IMR-90 (cell line): ENCODE data around the gene NOL4L.

Source experiments
- CEBPB ChIP-seq: IDR thresholded peaks from 2 replicates; pipeline ENCODE4 v1.6.1; 2012; ENCODE audit warnings: low read depth, low read length, improper control_type of control experiment
- CHD1 ChIP-seq: IDR thresholded peaks from 2 replicates; pipeline ENCODE4 v1.6.1; 2012; ENCODE audit warnings: low read depth, low read length, improper control_type of control experiment
- FOS ChIP-seq: fragments of 150-350 bp; IDR thresholded peaks from 2 replicates; pipeline ENCODE4 v1.6.1; 2016; ENCODE audit warnings: low read depth, low read length
- MAFK ChIP-seq: IDR thresholded peaks from 2 replicates; pipeline ENCODE4 v1.6.1; 2012; ENCODE audit warnings: low read depth, low read length, improper control_type of control experiment
- MXI1 ChIP-seq: IDR thresholded peaks from 2 replicates; pipeline ENCODE4 v1.6.1; 2012; ENCODE audit warnings: low read depth, mild to moderate bottlenecking, low read length, moderate library complexity, borderline replicate concordance
- NFE2L2 ChIP-seq: fragments of 150-350 bp; IDR thresholded peaks from 2 replicates; pipeline ENCODE4 v1.6.1; 2016; ENCODE audit warnings: low read depth, mild to moderate bottlenecking, low read length
- POLR2A ChIP-seq: IDR thresholded peaks from 2 replicates; pipeline ENCODE4 v1.6.1; 2012; ENCODE audit warnings: mild to moderate bottlenecking, low read depth, low read length
- RCOR1 ChIP-seq: IDR thresholded peaks from 2 replicates; pipeline ENCODE4 v1.6.1; 2012; ENCODE audit warnings: mild to moderate bottlenecking, low read length, improper control_type of control experiment; ENCODE audit not compliant: insufficient replicate concordance
- TF ChIP-seq, protein P1 (sequence below): conservative IDR thresholded peaks from 2 replicates; pipeline ENCODE4 v1.5.1; 2012; ENCODE audit warnings: mild to moderate bottlenecking, low read depth, low read length, improper control_type of control experiment
- TF ChIP-seq, protein P2 (sequence below): fragments of 150-350 bp; IDR thresholded peaks from 2 replicates; pipeline ENCODE4 v1.6.1; 2017; ENCODE audit warnings: mild to moderate bottlenecking, antibody characterized with exemption, low read length, low read depth

DNA sequence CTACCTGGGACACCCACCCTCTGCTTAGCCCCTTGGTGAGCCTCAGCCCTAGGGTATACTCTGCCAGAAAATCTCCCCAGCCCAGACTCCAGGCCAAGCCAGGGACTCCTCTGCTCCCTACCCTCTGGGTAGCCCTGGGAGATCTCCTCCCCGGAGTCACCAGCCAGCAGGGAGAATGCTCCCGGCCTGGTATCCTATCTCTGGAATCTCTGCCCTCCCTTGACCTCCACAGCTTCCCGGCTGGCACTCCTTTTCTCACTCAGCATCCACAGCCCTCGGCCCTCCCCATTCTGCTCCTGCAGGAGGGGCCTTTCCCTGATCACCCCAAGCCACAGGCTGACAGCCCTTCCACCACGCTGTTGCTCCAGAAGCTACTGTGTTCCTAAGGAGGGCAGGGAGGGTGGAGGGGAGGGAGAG lies 22.6 kb downstream of the NOL4L start:
- TF ChIP-seq, protein P1, sequence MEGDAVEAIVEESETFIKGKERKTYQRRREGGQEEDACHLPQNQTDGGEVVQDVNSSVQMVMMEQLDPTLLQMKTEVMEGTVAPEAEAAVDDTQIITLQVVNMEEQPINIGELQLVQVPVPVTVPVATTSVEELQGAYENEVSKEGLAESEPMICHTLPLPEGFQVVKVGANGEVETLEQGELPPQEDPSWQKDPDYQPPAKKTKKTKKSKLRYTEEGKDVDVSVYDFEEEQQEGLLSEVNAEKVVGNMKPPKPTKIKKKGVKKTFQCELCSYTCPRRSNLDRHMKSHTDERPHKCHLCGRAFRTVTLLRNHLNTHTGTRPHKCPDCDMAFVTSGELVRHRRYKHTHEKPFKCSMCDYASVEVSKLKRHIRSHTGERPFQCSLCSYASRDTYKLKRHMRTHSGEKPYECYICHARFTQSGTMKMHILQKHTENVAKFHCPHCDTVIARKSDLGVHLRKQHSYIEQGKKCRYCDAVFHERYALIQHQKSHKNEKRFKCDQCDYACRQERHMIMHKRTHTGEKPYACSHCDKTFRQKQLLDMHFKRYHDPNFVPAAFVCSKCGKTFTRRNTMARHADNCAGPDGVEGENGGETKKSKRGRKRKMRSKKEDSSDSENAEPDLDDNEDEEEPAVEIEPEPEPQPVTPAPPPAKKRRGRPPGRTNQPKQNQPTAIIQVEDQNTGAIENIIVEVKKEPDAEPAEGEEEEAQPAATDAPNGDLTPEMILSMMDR = no peak
- TF ChIP-seq NFE2L2 = no peak
- no peak for TF ChIP-seq CHD1
- no peak for TF ChIP-seq MXI1
- TF ChIP-seq, protein P2, sequence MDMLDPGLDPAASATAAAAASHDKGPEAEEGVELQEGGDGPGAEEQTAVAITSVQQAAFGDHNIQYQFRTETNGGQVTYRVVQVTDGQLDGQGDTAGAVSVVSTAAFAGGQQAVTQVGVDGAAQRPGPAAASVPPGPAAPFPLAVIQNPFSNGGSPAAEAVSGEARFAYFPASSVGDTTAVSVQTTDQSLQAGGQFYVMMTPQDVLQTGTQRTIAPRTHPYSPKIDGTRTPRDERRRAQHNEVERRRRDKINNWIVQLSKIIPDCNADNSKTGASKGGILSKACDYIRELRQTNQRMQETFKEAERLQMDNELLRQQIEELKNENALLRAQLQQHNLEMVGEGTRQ = no peak
- TF ChIP-seq CEBPB = no peak
- TF ChIP-seq RCOR1 = no peak
- no peak for TF ChIP-seq MAFK
- TF ChIP-seq FOS = no peak
- no peak for TF ChIP-seq POLR2A
